Endothelial cell of umbilical vein (primary cell): ENCODE data around the gene PIGX. TPM values are rescaled to one million over a fixed set of nuclear protein-coding genes. Genes with fewer than 3 reads are reported as not detected.

ENCODE experiments used
- BruUV-seq: library from RNA; stranded (reverse); fragments of 400-500 nt; replicated peaks from 2 replicates; lab custom pipeline; 2021; lab: Mats Ljungman, UMichigan
- CTCF ChIA-PET: fragments of 300-600, 350-600 bp; sonication (Branson Sonifier 250); formaldehyde crosslinking; loops from one replicate; lab custom pipeline; 2021; ENCODE audit warnings: antibody characterized with exemption, inconsistent platforms; lab: Charles Lee
- POLR2A ChIA-PET: fragments of 300-600, 350-600 bp; sonication (Branson Sonifier 250); formaldehyde crosslinking; loops from one replicate; lab custom pipeline; 2021; ENCODE audit warnings: antibody characterized with exemption, inconsistent platforms; lab: Charles Lee
- DNase-seq: peaks from one replicate; pipeline ENCODE4 v3.0.0-alpha.2; 2011; ENCODE audit warnings: low read depth, low spot score
- FAIRE-seq: peaks from 2 replicates; lab custom pipeline; 2011; peaks lifted over from hg19 to GRCh38; lab: Jason Lieb, UNC
- H2AFZ ChIP-seq: 2 replicates; pipeline ENCODE4 v1.6.0; 2012; ENCODE audit warnings: low read depth, low read length, control low read depth, inconsistent platforms
- H3K27ac ChIP-seq: 2 replicates; pipeline ENCODE4 v1.5.1; 2011; ENCODE audit warnings: low read depth, mild to moderate bottlenecking, control low read depth, low read length, moderate library complexity; ENCODE audit not compliant: insufficient read depth
- H3K27me3 ChIP-seq, 2 experiments: 2 replicates each; pipeline versions ENCODE4 v1.6.0 to v1.6.1; 2011; ENCODE audit warnings: low read length in 2 of 2, mixed read lengths in 1 of 2; ENCODE audit not compliant: control insufficient read depth in 2 of 2, insufficient read depth in 2 of 2
- H3K36me3 ChIP-seq, 2 experiments: 2 replicates in 1 of 2; 3 replicates in 1 of 2; pipeline ENCODE4 v1.5.1; 2011; ENCODE audit warnings: low read length in 2 of 2, mild to moderate bottlenecking in 1 of 2, moderate library complexity in 1 of 2; ENCODE audit not compliant: control insufficient read depth in 2 of 2, insufficient read depth in 2 of 2; ENCODE audit errors: extremely low read depth in 1 of 2
- H3K4me1 ChIP-seq: 3 replicates; pipeline ENCODE4 v1.5.1; 2011; ENCODE audit warnings: mild to moderate bottlenecking, low read length; ENCODE audit not compliant: control insufficient read depth, insufficient read depth; ENCODE audit errors: extremely low read depth
- H3K4me2 ChIP-seq: 2 replicates; pipeline ENCODE4 v1.6.1; 2011; ENCODE audit warnings: low read length, control low read depth, mixed read lengths; ENCODE audit not compliant: insufficient read depth
- H3K4me3 ChIP-seq, 3 experiments: fragments of 200-600 bp in 1 of 3; sonication (generic), shearing (Covaris generic) in 1 of 3; replicated peaks in 1 of 3; 2 replicates each; pipeline ENCODE4 v1.5.1; 2011 to 2016; ENCODE audit warnings: control low read depth in 3 of 3, low read length in 3 of 3, mild to moderate bottlenecking in 2 of 3, inconsistent platforms in 1 of 3, low read depth in 1 of 3, moderate library complexity in 1 of 3; ENCODE audit not compliant: insufficient read depth in 1 of 3
- H3K79me2 ChIP-seq: 2 replicates; pipeline ENCODE4 v1.6.0; 2012; ENCODE audit warnings: low read length, inconsistent platforms; ENCODE audit not compliant: control insufficient read depth, insufficient read depth
- H3K9ac ChIP-seq: replicated peaks from 2 replicates; pipeline ENCODE3; 2011; ENCODE audit warnings: low read length, control low read depth; ENCODE audit not compliant: insufficient read depth; ENCODE audit errors: extremely low read depth
- H3K9me1 ChIP-seq: replicated peaks from 3 replicates; pipeline ENCODE4 v1.6.0; 2011; ENCODE audit warnings: mild to moderate bottlenecking, low read length; ENCODE audit not compliant: control insufficient read depth, insufficient read depth; ENCODE audit errors: extremely low read depth
- H3K9me3 ChIP-seq: replicated peaks from 2 replicates; pipeline ENCODE4 v1.5.1; 2012; ENCODE audit warnings: low read length, inconsistent platforms; ENCODE audit not compliant: control insufficient read depth, insufficient read depth
- H4K20me1 ChIP-seq: replicated peaks from 2 replicates; pipeline ENCODE3; 2011; ENCODE audit warnings: mild to moderate bottlenecking, low read length; ENCODE audit not compliant: control insufficient read depth, insufficient read depth; ENCODE audit errors: extremely low read depth
- JUN ChIP-seq: IDR thresholded peaks from 2 replicates; pipeline ENCODE4 v1.6.1; 2011; ENCODE audit warnings: borderline replicate concordance, low read depth; ENCODE audit not compliant: insufficient read length, insufficient read depth
- MYC ChIP-seq: IDR thresholded peaks from one replicate; pipeline ENCODE4 v1.6.1; 2011; ENCODE audit warnings: mild to moderate bottlenecking, low read depth, low read length
- POLR2A ChIP-seq: IDR thresholded peaks from 2 replicates; pipeline ENCODE4 v1.6.1; 2012; ENCODE audit warnings: low read depth, mild to moderate bottlenecking, control low read depth, low read length
- POLR2AphosphoS5 ChIP-seq: IDR thresholded peaks from 2 replicates; pipeline ENCODE4 v1.6.1; 2012; ENCODE audit warnings: low read depth, mild to moderate bottlenecking, control low read depth, low read length, moderate library complexity; ENCODE audit not compliant: insufficient read depth
- dilution Hi-C: fragments of 300-500 bp; cut with MboI; formaldehyde crosslinking; loops from one replicate; pipeline ENCODE4 v1.15.0; 2019; ENCODE audit warnings: low sequenced_read_pairs; ENCODE audit not compliant: extremely low pct_ligation_motif_present
- intact Hi-C: fragments of 100-400 bp; cut with micrococcal nuclease; formaldehyde crosslinking; loops from one replicate; pipeline ENCODE4 v1.10.0; 2022
- polyA plus RNA-seq, 4 experiments: library from polyadenylated mRNA; depleted of rRNA in 3 of 4; stranded (reverse) in 3 of 4; unstranded in 1 of 4; fragments of >200 nt; gene quantifications; 2 replicates each; pipeline versions ENCODE4 v1.2.1 to v1.2.3, GENCODE V29; 2011 to 2012; ENCODE audit warnings: missing spikeins in 1 of 4
- total RNA-seq: library from RNA; stranded (reverse); gene quantifications from 2 replicates; pipeline ENCODE4 v1.2.3, GENCODE V29; 2021
- TF ChIP-seq, protein P1 (sequence below), 2 donors: IDR thresholded peaks; 1 replicate in 1 of 2; 2 replicates in 1 of 2; pipeline ENCODE4 v1.5.1; 2011; ENCODE audit warnings: low read length in 2 of 2, mild to moderate bottlenecking in 2 of 2, moderate library complexity in 2 of 2, control low read depth in 1 of 2, inconsistent platforms in 1 of 2, low read depth in 1 of 2; ENCODE audit not compliant: insufficient read depth in 1 of 2; ENCODE audit errors: extremely low read depth in 1 of 2
- TF ChIP-seq, protein P2 (sequence below): IDR thresholded peaks from 2 replicates; pipeline ENCODE4 v1.6.1; 2011; ENCODE audit not compliant: insufficient read depth, insufficient read length

Gene PIGX
- total and polyA plus RNA-seq, 2 donors (not counting 3 experiments of a cell fraction or from before 2014, with no cell fraction given) = 9.2 to 14.0 TPM

DNA sequence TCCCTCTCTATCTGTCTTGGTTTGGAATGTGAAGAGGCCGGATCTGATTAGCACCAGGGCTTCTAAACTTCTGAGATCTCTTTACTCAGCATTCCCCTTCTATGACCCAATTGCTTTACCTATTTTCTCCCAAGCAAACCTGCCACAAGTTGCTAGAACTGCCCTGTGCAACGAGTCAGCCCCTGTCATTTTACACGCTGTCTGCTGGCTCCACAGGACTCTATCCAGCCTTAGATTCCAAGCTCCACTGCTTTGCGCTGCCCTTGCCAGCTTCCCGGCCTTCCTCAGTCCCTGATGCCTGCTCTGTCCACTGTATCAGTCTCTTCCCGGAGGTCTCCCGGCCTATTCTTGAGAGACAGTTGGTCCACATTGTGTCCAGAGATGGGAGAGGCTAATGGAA is 12.4 kb upstream of the PIGX start:
- Histone ChIP-seq H3K27me3 (peaks cover 0 to 3% of the 10 kb centered on the region in 2 experiments), H4K20me1 (no peaks in the 10 kb centered on the region), H3K79me2 (no peaks in the 10 kb centered on the region), H3K4me1 (no peaks in the 10 kb centered on the region), H3K36me3 (no peaks in the 10 kb centered on the region), H2AFZ (no peak overlapping the region), H3K9me1 (no peaks in the 10 kb centered on the region), H3K4me2 (no peak overlapping the region), H3K27ac (no peak overlapping the region), H3K9me3 (no peaks in the 10 kb centered on the region), H3K4me3 (no peak overlapping the region), H3K9ac (no peak overlapping the region)
- FAIRE-seq (no peak), DNase-seq (no peak)
- POLR2A ChIA-PET = no interaction called here
- CTCF ChIA-PET = interaction anchor here (0.8 kb wide), 1 partner anchor 9 kb away, joined by 3 read pairs; no protein-coding TSS in a partner anchor
- intact Hi-C loops = no loop called here
- no TSS peak for BruUV-seq
- dilution Hi-C loops = no loop called here
- no peak for TF ChIP-seq POLR2AphosphoS5
- no peak for TF ChIP-seq JUN
- TF ChIP-seq MYC = no peak
- TF ChIP-seq, protein P1, sequence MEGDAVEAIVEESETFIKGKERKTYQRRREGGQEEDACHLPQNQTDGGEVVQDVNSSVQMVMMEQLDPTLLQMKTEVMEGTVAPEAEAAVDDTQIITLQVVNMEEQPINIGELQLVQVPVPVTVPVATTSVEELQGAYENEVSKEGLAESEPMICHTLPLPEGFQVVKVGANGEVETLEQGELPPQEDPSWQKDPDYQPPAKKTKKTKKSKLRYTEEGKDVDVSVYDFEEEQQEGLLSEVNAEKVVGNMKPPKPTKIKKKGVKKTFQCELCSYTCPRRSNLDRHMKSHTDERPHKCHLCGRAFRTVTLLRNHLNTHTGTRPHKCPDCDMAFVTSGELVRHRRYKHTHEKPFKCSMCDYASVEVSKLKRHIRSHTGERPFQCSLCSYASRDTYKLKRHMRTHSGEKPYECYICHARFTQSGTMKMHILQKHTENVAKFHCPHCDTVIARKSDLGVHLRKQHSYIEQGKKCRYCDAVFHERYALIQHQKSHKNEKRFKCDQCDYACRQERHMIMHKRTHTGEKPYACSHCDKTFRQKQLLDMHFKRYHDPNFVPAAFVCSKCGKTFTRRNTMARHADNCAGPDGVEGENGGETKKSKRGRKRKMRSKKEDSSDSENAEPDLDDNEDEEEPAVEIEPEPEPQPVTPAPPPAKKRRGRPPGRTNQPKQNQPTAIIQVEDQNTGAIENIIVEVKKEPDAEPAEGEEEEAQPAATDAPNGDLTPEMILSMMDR (IDR thresholded peaks at IDR 0.05; ENCODE audit: extremely low read depth in 1 of 2, insufficient read depth in 1 of 2, low read depth in 1 of 2, low read length in 2 of 2) = no peak
- TF ChIP-seq POLR2A = no peak

DNA sequence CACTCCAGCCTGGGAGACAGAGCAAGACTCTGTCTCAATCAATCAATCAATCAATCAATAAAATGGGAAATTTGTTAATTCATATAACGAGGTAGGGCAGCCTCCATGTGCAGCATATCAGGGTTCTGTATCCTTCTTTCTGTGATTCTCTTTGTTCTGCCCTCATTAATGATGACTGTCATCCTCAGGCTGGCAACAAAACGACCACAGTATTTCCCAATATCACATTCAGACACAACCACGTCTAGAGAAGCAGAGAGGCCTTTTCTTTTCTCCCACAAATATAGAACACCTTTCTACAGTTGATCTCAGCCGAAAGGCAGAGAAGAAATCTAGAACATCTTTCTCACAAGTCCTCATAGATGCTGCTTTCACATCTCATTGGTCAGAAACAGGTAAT is 11.4 kb upstream of the PIGX start:
- no peak overlapping the region for H3K4me2 ChIP-seq
- POLR2A ChIA-PET = no interaction called here
- H3K9me1 ChIP-seq = no peaks in the 10 kb centered on the region
- CTCF ChIA-PET = no interaction called here
- no peaks in the 10 kb centered on the region for H4K20me1 ChIP-seq
- DNase-seq (no peak), FAIRE-seq (no peak)
- no TSS peak for BruUV-seq
- H3K4me1 ChIP-seq = no peaks in the 10 kb centered on the region
- no peaks in the 10 kb centered on the region for H3K36me3 ChIP-seq
- TF ChIP-seq, protein P2, sequence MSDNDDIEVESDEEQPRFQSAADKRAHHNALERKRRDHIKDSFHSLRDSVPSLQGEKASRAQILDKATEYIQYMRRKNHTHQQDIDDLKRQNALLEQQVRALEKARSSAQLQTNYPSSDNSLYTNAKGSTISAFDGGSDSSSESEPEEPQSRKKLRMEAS = no peak
- H3K9ac ChIP-seq = no peak overlapping the region
- peaks cover 0 to 3% of the 10 kb centered on the region in 2 experiments for H3K27me3 ChIP-seq
- no peaks in the 10 kb centered on the region for H3K9me3 ChIP-seq
- no peak overlapping the region for H3K4me3 ChIP-seq
- dilution Hi-C loops (no loop called here), intact Hi-C loops (no loop called here)
- H3K27ac ChIP-seq = no peak overlapping the region
- H2AFZ ChIP-seq = no peak overlapping the region
- no peaks in the 10 kb centered on the region for H3K79me2 ChIP-seq
